NCI-H774 (cell line): ENCODE measurements around the gene PAPPA2.
"Not testable (repeated sequence)": the region's sequence is repeated elsewhere in the genome, so short reads cannot be mapped to it uniquely, and the experiment has no call there.

Experiments
- DNase-seq: peaks from one replicate; lab custom pipeline; 2025; lab: John Stamatoyannopoulos, UW

Gene PAPPA2

DNA sequence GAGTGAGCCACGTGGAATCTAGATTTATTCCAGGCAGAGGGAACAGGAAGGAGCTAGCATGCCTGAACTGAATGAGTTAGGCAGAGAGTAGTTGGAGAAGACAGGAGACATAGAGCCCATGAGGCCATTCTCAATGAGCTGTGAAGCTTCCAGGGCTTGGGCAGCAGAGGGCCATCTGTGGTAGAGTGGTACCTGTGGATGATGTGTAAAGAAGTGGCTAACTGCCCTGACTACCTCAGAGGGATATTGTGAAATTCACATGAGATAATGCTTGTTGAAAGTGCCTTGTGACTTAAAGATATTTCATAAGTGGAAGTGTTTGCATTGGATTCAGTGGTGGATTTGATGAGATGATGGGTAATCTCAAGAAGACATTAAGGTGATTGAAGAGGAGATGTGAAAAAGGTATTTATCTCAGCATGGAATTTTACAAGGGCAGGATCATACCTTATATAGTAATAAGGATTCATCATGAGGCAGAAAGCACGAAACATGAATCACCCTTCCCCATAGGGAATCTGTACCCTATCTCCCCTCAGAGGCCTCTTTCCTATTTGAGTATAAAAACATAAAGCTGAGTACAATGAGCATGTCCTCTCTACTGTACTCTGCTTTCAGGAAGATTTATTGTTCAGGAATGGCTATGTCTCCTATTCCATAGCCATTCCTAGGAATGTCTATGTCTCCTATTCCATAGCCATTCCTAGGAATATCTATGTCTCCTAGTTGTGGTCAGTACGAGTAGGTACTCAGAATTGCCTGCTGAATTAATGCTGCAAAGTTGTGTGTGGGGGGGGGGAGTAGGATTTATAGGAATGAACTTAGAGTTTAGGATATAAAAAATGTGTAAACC, 146.8 kb downstream of the PAPPA2 start:
- no peak for DNase-seq

GRCh38 chr1:176612791-176613190, 149.8 kb downstream of the PAPPA2 start:
- DNase-seq = no peak

GRCh38 chr1:176617881-176618280, 154.9 kb downstream of the PAPPA2 start:
- DNase-seq = no peak

GRCh38 chr1:176619261-176619660, 156.3 kb downstream of the PAPPA2 start:
- no peak for DNase-seq

GRCh38 chr1:176625365-176625764, 162.4 kb downstream of the PAPPA2 start:
- DNase-seq = no peak

GRCh38 chr1:176626572-176627061, 163.6 kb downstream of the PAPPA2 start:
- DNase-seq = no peak

GRCh38 chr1:176628775-176629174, 165.8 kb downstream of the PAPPA2 start:
- DNase-seq = no peak

GRCh38 chr1:176634733-176635132, 171.8 kb downstream of the PAPPA2 start:
- not testable (repeated sequence) for DNase-seq

DNA sequence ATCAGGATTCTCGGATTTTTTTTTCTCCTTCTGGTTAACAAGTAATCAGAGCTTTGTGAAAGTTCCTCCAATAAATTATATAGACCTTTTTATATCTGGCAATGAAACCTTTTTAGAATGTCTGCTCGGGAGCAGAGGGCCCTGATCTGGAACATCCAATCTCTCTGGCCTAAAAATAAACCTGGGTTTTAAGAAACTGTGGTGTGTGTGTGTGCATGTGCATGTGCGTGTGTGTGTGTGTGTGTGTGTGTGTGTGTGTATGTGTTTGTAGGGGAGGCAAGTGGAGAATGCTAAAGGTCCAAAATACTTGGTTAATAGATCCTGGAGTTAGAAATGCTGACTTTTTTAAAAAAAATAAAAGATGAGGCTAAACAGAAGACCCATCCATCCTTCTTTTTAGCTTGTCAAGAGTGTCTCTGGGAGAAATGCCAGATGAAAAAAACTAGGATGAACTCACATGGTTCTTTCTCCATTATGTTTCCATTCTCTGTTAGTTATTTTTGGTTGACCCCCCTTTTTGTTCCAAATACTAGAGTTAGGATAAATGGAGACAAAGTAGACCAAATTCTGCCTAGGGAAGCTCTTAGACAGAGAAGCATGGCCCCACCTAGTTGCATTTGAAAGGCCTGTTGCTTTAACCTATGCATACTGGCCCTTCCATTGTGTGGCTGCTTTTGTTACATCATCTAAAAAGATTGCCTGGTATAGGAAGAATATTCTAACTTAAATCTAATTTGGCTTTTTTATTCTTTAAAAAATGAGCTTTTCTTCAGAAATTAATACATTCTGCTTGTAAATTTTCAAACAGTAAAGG, 175.9 kb downstream of the PAPPA2 start:
- no peak for DNase-seq

- no peak for DNase-seq
These were observed 180.6 kb downstream of the PAPPA2 start for GRCh38 chr1:176643536-176643935.

- DNase-seq = no peak
These were observed 185.6 kb downstream of the PAPPA2 start for GRCh38 chr1:176648556-176648955.

DNA sequence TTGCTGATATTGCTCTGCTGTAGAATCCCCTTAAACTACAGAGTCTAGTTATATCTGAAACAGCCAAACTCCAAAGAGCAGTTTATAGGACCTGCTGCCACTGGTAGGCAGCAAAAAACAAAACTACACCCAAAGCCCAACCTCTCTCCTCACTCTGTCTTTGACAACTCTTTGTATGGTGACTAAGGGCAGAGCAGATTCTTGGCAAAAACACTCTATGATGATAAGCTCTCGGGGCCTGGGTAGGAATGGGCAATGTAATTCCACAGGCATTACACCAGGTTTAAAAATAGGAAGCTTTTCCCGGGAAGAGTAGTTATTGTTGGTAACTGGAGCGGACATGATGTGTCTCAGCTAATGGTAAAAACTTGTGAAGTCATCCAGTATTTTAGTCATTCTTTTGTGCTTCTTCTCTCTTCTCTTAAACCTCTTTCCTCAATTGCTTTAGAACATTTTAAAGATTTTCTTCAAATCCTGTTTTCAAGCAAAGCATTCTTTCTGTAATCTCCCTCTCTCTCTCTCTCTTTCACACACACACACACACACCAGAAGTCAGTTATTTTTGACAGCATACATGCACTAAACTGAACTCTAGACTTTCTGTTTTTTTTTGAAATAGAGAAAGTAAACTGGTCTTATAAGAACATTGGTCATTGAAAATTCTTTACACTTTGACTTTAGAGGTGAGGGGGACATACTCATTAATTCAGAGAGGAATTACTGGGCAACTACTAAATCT, 193.5 kb downstream of the PAPPA2 start:
- no peak for DNase-seq

GRCh38 chr1:176669782-176670181, 206.8 kb downstream of the PAPPA2 start:
- no peak for DNase-seq

DNA sequence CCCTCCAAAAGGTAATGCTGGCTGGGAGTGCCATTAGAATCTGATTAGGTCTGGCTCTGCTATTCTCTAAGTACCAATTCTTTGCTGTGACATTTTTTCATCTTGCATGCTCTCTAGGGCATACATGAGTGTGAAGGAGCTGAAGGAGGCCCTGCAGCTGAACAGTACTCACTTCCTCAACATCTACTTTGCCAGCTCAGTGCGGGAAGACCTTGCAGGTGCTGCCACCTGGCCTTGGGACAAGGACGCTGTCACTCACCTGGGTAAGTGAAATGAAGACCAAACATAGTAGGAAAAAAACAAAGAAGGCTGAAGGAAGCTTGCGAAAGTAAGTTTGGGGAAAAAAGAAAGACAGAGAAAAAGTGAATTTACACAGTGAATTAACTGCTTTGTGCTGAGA, 207.9 kb downstream of the PAPPA2 start:
- DNase-seq = no peak

GRCh38 chr1:176682830-176683535, 220.0 kb downstream of the PAPPA2 start:
- no peak for DNase-seq

GRCh38 chr1:176691251-176692228, 228.6 kb downstream of the PAPPA2 start:
- peak; percentile 77 for DNase-seq

GRCh38 chr1:176692431-176692830, 229.5 kb downstream of the PAPPA2 start:
- DNase-seq = no peak

DNA sequence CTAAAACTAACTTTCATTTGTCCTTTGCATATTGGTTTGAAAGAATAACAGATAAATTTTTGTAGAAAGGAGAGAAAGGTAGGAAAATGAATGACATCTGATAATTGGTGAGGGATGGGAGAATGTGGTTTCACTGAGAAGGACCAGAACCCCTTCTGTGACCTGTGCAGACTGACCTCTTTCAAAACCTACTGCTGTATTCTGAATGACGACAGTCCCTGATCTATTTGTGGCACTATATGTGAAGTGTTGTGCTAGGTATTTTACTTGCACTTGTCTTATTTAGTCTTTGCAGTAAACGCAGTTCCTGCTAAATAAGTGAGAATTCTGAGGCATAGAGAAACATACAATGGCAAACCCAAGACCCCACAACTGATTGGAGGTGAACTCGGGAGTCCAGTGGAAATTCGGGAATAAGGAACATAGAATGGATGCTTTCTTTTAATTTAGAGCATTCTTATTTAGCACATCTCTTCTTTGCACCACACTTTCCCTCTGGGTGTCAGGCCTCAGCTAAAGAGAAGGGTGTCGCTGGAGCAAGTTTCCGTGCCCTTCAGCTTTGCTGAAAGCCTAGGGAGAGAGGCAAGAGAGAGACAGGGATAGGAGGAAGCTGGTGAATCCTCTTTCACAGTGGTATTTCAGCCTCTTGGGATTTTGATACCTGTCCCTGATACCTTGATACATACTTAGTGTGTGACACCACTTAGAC, 230.2 kb downstream of the PAPPA2 start:
- no peak for DNase-seq

- no peak for DNase-seq
These were observed 230.8 kb downstream of the PAPPA2 start for GRCh38 chr1:176693697-176694329.
